Fibroblast of villous mesenchyme (primary cell): ENCODE measurements around the gene PRG3. TPM values are rescaled to one million over a fixed set of nuclear protein-coding genes. Genes with fewer than 3 reads are reported as not detected.

Experiments used
- DNase-seq: peaks from one replicate; pipeline ENCODE4 v3.0.0-alpha.2; 2010; ENCODE audit warnings: low read depth
- H3K4me3 ChIP-seq: 2 replicates; pipeline ENCODE4 v1.5.1; 2011; ENCODE audit warnings: low read depth, mild to moderate bottlenecking, low read length
- CTCF ChIP-seq: IDR thresholded peaks from 2 replicates; pipeline ENCODE4 v1.5.1; 2012; ENCODE audit warnings: low read depth, mild to moderate bottlenecking, low read length; ENCODE audit not compliant: insufficient read depth
- total RNA-seq: library from RNA; depleted of rRNA; stranded (reverse); fragments of >200 nt; gene quantifications from 2 replicates; pipeline ENCODE4 v1.2.3, GENCODE V29; 2012

Gene PRG3
- total RNA-seq, 1 donor: not detected

GRCh38 chr11:57335343-57336110 lies 45.4 kb downstream of the PRG3 start, which contains the start of gene SSRP1:
Gene SSRP1, minus strand, starts transcription at chr11:57335892. Its CDS starts 771 bp downstream, at chr11:57335121.
- peak within 1 kb of the TSS; percentile 75 for H3K4me3 ChIP-seq
- peak; percentile 84 for DNase-seq
- TF ChIP-seq CTCF: no peak

GRCh38 chr11:57335023-57335342 lies 46.0 kb downstream of the PRG3 start:
- H3K4me3 ChIP-seq: peak overlapping the region; percentile 75
- TF ChIP-seq CTCF: no peak
- no peak for DNase-seq

- no peak overlapping the region for H3K4me3 ChIP-seq
- DNase-seq: peak; percentile 91
Observed at GRCh38 chr11:57332694-57333440, 48.1 kb downstream of the PRG3 start.

GRCh38 chr11:57331720-57332119 lies 49.2 kb downstream of the PRG3 start:
- TF ChIP-seq CTCF: no peak
- H3K4me3 ChIP-seq: no peak overlapping the region
- DNase-seq: no peak

More at GRCh38 chr11:57332694-57333440, 48.1 kb downstream of the PRG3 start:
- TF ChIP-seq CTCF: no peak

- TF ChIP-seq CTCF: no peak
Observed at GRCh38 chr11:57330029-57330428, 50.9 kb downstream of the PRG3 start.

GRCh38 chr11:57327721-57328120 lies 53.2 kb downstream of the PRG3 start:
- DNase-seq: no peak
- H3K4me3 ChIP-seq: no peak overlapping the region
- TF ChIP-seq CTCF: no peak

More at GRCh38 chr11:57330029-57330428, 50.9 kb downstream of the PRG3 start:
- no peak overlapping the region for H3K4me3 ChIP-seq
- no peak for DNase-seq

Other genes with a start within 250 kb of the PRG3 start
- gene LRRC55, start 199.2 kb downstream of the PRG3 start, total RNA-seq: not detected in 2 replicates
- not detected in 2 replicates for gene APLNR, start 143.9 kb downstream of the PRG3 start, total RNA-seq
- 69.5 and 70.5 TPM in 2 replicates for gene TNKS1BP1, start 56.2 kb downstream of the PRG3 start, total RNA-seq
- 61.7 and 67.3 TPM in 2 replicates for gene SSRP1, start 45.3 kb downstream of the PRG3 start, total RNA-seq
- gene P2RX3, start 42.8 kb downstream of the PRG3 start, total RNA-seq: not detected in 2 replicates
- not detected in 2 replicates for gene PRG2, start 9.5 kb upstream of the PRG3 start, total RNA-seq
- 16.4 and 26.3 TPM in 2 replicates for gene SLC43A3, start 46.0 kb upstream of the PRG3 start, total RNA-seq
- not detected in 2 replicates for gene RTN4RL2, start 79.4 kb upstream of the PRG3 start, total RNA-seq
- gene SLC43A1, start 134.6 kb upstream of the PRG3 start, total RNA-seq: 6.0 and 9.3 TPM in 2 replicates
- 27.7 and 39.3 TPM in 2 replicates for gene TIMM10, start 149.6 kb upstream of the PRG3 start, total RNA-seq
- gene SMTNL1, start 156.4 kb upstream of the PRG3 start, total RNA-seq: not detected in 2 replicates
- gene UBE2L6, start 186.5 kb upstream of the PRG3 start, total RNA-seq: 60.9 and 73.0 TPM in 2 replicates
- 10.8 and 21.9 TPM in 2 replicates for gene SERPING1, start 216.5 kb upstream of the PRG3 start, total RNA-seq